T-cell (primary cell): ENCODE data around the gene TMEM80. TPM values are rescaled to one million over a fixed set of nuclear protein-coding genes. Genes with fewer than 3 reads are reported as not detected.
A peak's percentile ranks its signal among the peaks of the same experiment; 100 is the strongest.

ENCODE experiments used
- ATAC-seq, 4 experiments: fragments of 200-7000 bp in 3 of 4; fragments of 150-1000 bp in 1 of 4; cut with Tn5 transposase; replicated peaks in 1 of 4; 1 replicate in 3 of 4; 2 replicates in 1 of 4; pipeline ENCODE4 v1.10.0; 2021; ENCODE audit warnings: moderate library complexity in 3 of 4, mild to moderate bottlenecking in 2 of 4, moderate number of reproducible peaks in 1 of 4
- CTCF ChIA-PET, 2 donors: fragments of 300-600 bp; sonication (Branson Sonifier 250); formaldehyde crosslinking; loops; one replicate each; lab custom pipeline; 2022; ENCODE audit warnings: antibody characterized with exemption in 2 of 2; lab: Charles Lee
- POLR2A ChIA-PET, 2 donors: fragments of 300-600 bp; sonication (Branson Sonifier 250); formaldehyde crosslinking; loops; one replicate each; lab custom pipeline; 2022; ENCODE audit warnings: antibody characterized with exemption in 2 of 2; lab: Charles Lee
- DNase-seq, 35 experiments: peaks; one replicate each; pipeline versions ENCODE4 v3.0.0 to v3.0.0-alpha.2; 2013 to 2023
- H3K27ac ChIP-seq: one replicate; pipeline ENCODE4 v1.5.1; 2013; ENCODE audit warnings: low read length
- H3K27me3 ChIP-seq, 2 experiments: replicated peaks in 1 of 2; 1 replicate in 1 of 2; 2 replicates in 1 of 2; pipeline versions ENCODE4 v1.6.1 to v1.7.0; 2013; ENCODE audit warnings: low read length in 1 of 2, mixed read lengths in 1 of 2; ENCODE audit not compliant: control insufficient read depth in 2 of 2, insufficient read depth in 2 of 2; ENCODE audit errors: extremely low read depth in 1 of 2
- H3K36me3 ChIP-seq, 2 donors: 1 replicate in 1 of 2; 2 replicates in 1 of 2; pipeline versions ENCODE4 v1.6.1 to v1.7.0; 2013; ENCODE audit warnings: low read length in 1 of 2; ENCODE audit not compliant: control insufficient read depth in 2 of 2, insufficient read depth in 1 of 2; ENCODE audit errors: extremely low read depth in 1 of 2
- H3K4me1 ChIP-seq, 2 experiments: 1 replicate in 1 of 2; 2 replicates in 1 of 2; pipeline versions ENCODE4 v1.6.1 to v1.7.0; 2013; ENCODE audit warnings: low read length in 2 of 2, mixed read lengths in 1 of 2; ENCODE audit not compliant: insufficient read depth in 2 of 2, control insufficient read depth in 1 of 2; ENCODE audit errors: extremely low read depth in 1 of 2
- H3K4me3 ChIP-seq, 2 donors: 1 replicate in 1 of 2; 2 replicates in 1 of 2; pipeline versions ENCODE4 v1.5.1 to v1.7.0; 2013; ENCODE audit warnings: mild to moderate bottlenecking in 2 of 2, low read length in 1 of 2, moderate library complexity in 1 of 2; ENCODE audit not compliant: control insufficient read depth in 1 of 2; ENCODE audit errors: extremely low read depth in 1 of 2
- H3K9me3 ChIP-seq: 2 replicates; pipeline ENCODE4 v1.7.0; 2013
- H3K27ac Mint-ChIP-seq, 2 donors: one replicate each; pipeline ENCODE4 v1.8.0; 2020 to 2021; ENCODE audit warnings: mild to moderate bottlenecking in 2 of 2, mixed read lengths in 2 of 2
- H3K27me3 Mint-ChIP-seq, 2 donors: one replicate each; pipeline ENCODE4 v1.8.0; 2021 to 2022; ENCODE audit warnings: mixed read lengths in 2 of 2
- H3K36me3 Mint-ChIP-seq: one replicate; pipeline ENCODE4 v1.8.0; 2021; ENCODE audit warnings: mixed read lengths
- H3K4me1 Mint-ChIP-seq, 3 donors: one replicate each; pipeline ENCODE4 v1.8.0; 2020 to 2022; ENCODE audit warnings: mixed read lengths in 3 of 3, mild to moderate bottlenecking in 1 of 3
- H3K4me3 Mint-ChIP-seq, 3 donors: one replicate each; pipeline ENCODE4 v1.8.0; 2020 to 2022; ENCODE audit warnings: mild to moderate bottlenecking in 3 of 3, mixed read lengths in 3 of 3, moderate library complexity in 3 of 3
- H3K9me3 Mint-ChIP-seq, 3 donors: one replicate each; pipeline ENCODE4 v1.8.0; 2020 to 2022; ENCODE audit warnings: mixed read lengths in 3 of 3
- WGBS: methylation state at CpG from one replicate; pipeline ENCODE4 v1.1.5; 2013; ENCODE audit warnings: missing lambda C conversion rate; ENCODE audit not compliant: insufficient coverage; 5-methylcytosine and 5-hydroxymethylcytosine counted together
- total RNA-seq, 35 experiments: library from RNA in 6 of 35; stranded (reverse) in 6 of 35; fragments of 120-200 nt in 1 of 35; gene quantifications; one replicate each; pipeline versions ENCODE4 v1.2.1 to v1.2.4 and lab custom pipeline; 2013 to 2026

TMEM80 gene
- total RNA-seq, 5 donors from 2014 or later (not counting 1 experiment from before 2014, with no cell fraction given): 21.2 to 43.9 (median 42.4) TPM

- Histone ChIP-seq H3K36me3 (peaks cover 4 to 11% of the 10 kb centered on the region in 2 donors), H3K27ac (no peak within 1 kb of the TSS), H3K9me3 (no peaks in the 10 kb centered on the region), H3K4me1 (peaks cover 0 to 30% of the 10 kb centered on the region in 2 experiments), H3K27me3 (peaks cover 2 to 51% of the 10 kb centered on the region in 2 experiments), H3K4me3 (peak within 1 kb of the TSS in 1 of 2 donors; percentile 15)
- ChIA-PET CTCF (no interaction called here), POLR2A (interaction anchor here in 1 of 2 donors (0.6 kb wide), 1 partner anchor 9 kb away, joined by 3 read pairs; no protein-coding TSS in a partner anchor)
- Mint-ChIP-seq H3K27me3 (peaks cover 12 to 20% of the 10 kb centered on the region in 2 donors), H3K9me3 (no peaks in the 10 kb centered on the region), H3K4me3 (peak within 1 kb of the TSS in 2 of 3 donors; percentile 44 to 61), H3K27ac (no peak within 1 kb of the TSS), H3K36me3 (peaks cover 1% of the 10 kb centered on the region), H3K4me1 (peaks cover 0 to 9% (median 4%) of the 10 kb centered on the region in 3 donors)
- peak; percentile 45 to 58 (median 51) for ATAC-seq
- DNase-seq: no peak
- 7% methylated on average over 82 of the region's 90 CpGs for WGBS
These were observed 10.2 kb downstream of the TMEM80 start, which contains the start of gene EPS8L2 for GRCh38 chr11:705646-706438. EPS8L2 (plus strand) TSS chr11:706231; CDS start chr11:709408, 3,177 bp downstream.

DNA sequence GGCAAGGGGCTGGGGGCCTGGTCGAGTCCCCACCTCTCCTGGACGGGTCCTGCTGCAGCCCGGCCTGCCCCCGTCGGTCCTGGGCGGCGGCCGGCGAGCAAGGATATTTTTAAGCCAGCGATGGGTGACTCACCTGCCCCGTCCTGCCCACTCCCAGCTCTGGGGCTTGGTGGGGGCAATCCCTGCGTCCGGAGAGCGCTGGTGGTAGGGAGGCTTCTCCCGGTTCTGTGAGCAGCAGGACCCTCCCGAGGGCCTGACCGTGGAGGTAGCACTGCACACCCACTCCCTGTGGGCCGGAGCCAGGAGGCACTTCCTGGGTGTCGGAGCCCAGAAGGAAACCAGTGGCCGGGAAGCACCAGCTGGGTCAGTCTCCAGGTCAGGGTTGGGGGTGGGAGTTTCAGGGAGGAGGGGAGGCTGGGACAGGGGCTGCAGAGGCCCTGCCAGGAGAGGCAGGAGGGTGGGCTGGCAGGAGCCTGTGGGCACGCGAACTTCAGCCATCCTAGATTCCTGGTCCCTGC, 10.9 kb downstream of the TMEM80 start:
- DNase-seq (no peak), ATAC-seq (peak in 1 of 4 experiments; percentile 15)
- 17% methylated on average over 19 of the region's 22 CpGs for WGBS
- Histone ChIP-seq H3K4me1 (peaks cover 0 to 32% of the 10 kb centered on the region in 2 experiments), H3K4me3 (peak overlapping the region in 1 of 2 donors; percentile 15), H3K27ac (no peak overlapping the region), H3K27me3 (peaks cover 2 to 55% of the 10 kb centered on the region in 2 experiments), H3K9me3 (no peaks in the 10 kb centered on the region), H3K36me3 (peaks cover 4 to 8% of the 10 kb centered on the region in 2 donors)
- Mint-ChIP-seq H3K4me1 (peaks cover 0 to 10% (median 4%) of the 10 kb centered on the region in 3 donors), H3K9me3 (no peaks in the 10 kb centered on the region), H3K27ac (no peak overlapping the region), H3K27me3 (peaks cover 12 to 25% of the 10 kb centered on the region in 2 donors), H3K36me3 (no peaks in the 10 kb centered on the region), H3K4me3 (peak overlapping the region in 1 of 3 donors; percentile 61)
- ChIA-PET CTCF (no interaction called here), POLR2A (no interaction called here)

- no peak for DNase-seq
- H3K9me3 ChIP-seq: no peaks in the 10 kb centered on the region
- WGBS: 59% methylated on average over 19 of the region's 30 CpGs
- peaks cover 0 to 10% (median 4%) of the 10 kb centered on the region in 3 donors for H3K4me1 Mint-ChIP-seq
- no peaks in the 10 kb centered on the region for H3K36me3 Mint-ChIP-seq
- H3K4me3 Mint-ChIP-seq: peak overlapping the region in 1 of 3 donors; percentile 61
- peaks cover 0 to 4% of the 10 kb centered on the region in 2 donors for H3K36me3 ChIP-seq
- peaks cover 0 to 32% of the 10 kb centered on the region in 2 experiments for H3K4me1 ChIP-seq
- ATAC-seq: no peak
- POLR2A ChIA-PET: no interaction called here
- no peak overlapping the region for H3K27ac Mint-ChIP-seq
- peaks cover 12 to 25% of the 10 kb centered on the region in 2 donors for H3K27me3 Mint-ChIP-seq
- peak overlapping the region in 1 of 2 donors; percentile 15 for H3K4me3 ChIP-seq
- peaks cover 2 to 58% of the 10 kb centered on the region in 2 experiments for H3K27me3 ChIP-seq
- CTCF ChIA-PET: no interaction called here
- H3K27ac ChIP-seq: no peak overlapping the region
- H3K9me3 Mint-ChIP-seq: no peaks in the 10 kb centered on the region
These were observed 11.6 kb downstream of the TMEM80 start for GRCh38 chr11:706957-707816.

DNA sequence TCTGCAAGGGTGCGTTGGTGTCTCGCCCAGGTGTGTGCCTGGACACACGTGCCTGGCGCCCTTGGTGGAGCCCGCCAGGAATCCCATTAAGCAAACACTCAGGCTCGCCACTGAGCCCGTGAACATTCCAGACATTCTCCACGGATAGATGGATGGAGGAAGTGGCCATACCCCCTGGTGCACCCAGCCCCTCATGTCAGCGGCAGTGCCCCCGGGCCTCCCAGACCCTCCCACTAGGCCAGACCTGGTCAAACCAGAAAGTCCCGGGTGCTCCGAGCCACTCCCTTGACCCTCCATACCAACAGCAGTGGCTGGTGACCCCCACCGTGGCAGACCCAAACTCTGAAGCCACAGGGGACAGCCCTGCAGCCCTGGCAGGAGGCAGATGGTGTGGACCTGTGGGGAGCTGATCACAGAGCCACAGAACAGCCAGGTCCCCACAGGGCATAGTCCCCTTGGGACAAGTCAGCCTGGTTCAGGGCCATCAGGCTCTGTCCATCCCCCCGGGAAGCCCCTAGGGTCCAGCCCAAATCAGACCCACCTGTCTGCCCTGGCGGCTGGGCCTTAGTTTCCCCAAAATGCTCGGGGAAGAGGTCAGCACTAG, 12.3 kb downstream of the TMEM80 start:
- Histone ChIP-seq H3K36me3 (no peaks in the 10 kb centered on the region), H3K4me1 (peaks cover 0 to 27% of the 10 kb centered on the region in 2 experiments), H3K9me3 (no peaks in the 10 kb centered on the region), H3K27ac (no peak overlapping the region), H3K27me3 (peaks cover 2 to 65% of the 10 kb centered on the region in 2 experiments), H3K4me3 (no peak overlapping the region)
- CTCF ChIA-PET: no interaction called here
- DNase-seq (no peak), ATAC-seq (no peak)
- Mint-ChIP-seq H3K27me3 (peaks cover 12 to 25% of the 10 kb centered on the region in 2 donors), H3K4me3 (peak overlapping the region in 1 of 3 donors; percentile 61), H3K36me3 (no peaks in the 10 kb centered on the region), H3K27ac (no peak overlapping the region), H3K9me3 (no peaks in the 10 kb centered on the region), H3K4me1 (peaks cover 0 to 10% (median 4%) of the 10 kb centered on the region in 3 donors)
- POLR2A ChIA-PET: no interaction called here
- WGBS: 97% methylated on average over 13 of the region's 16 CpGs

GRCh38 chr11:708511-708910, 12.9 kb downstream of the TMEM80 start:
- Mint-ChIP-seq H3K27ac (no peak overlapping the region), H3K27me3 (peaks cover 12 to 25% of the 10 kb centered on the region in 2 donors), H3K4me3 (no peak overlapping the region), H3K36me3 (no peaks in the 10 kb centered on the region), H3K4me1 (peaks cover 0 to 10% (median 4%) of the 10 kb centered on the region in 3 donors), H3K9me3 (no peaks in the 10 kb centered on the region)
- WGBS: 82% methylated on average over 3 of the region's 7 CpGs
- H3K4me1 ChIP-seq: peaks cover 0 to 25% of the 10 kb centered on the region in 2 experiments
- DNase-seq (no peak), ATAC-seq (no peak)
- no peaks in the 10 kb centered on the region for H3K36me3 ChIP-seq
- no peak overlapping the region for H3K27ac ChIP-seq
- ChIA-PET CTCF (no interaction called here), POLR2A (no interaction called here)
- H3K9me3 ChIP-seq: no peaks in the 10 kb centered on the region
- no peak overlapping the region for H3K4me3 ChIP-seq
- peaks cover 2 to 67% of the 10 kb centered on the region in 2 experiments for H3K27me3 ChIP-seq
